ENCODE measurements around the gene C3orf20.

- TF ChIP-seq CTCF (IDR thresholded peaks at IDR 0.05) = no peak
- no peak for TF ChIP-seq POLR2AphosphoS5 (IDR thresholded peaks at IDR 0.05)
- TF ChIP-seq POLR2A (IDR thresholded peaks at IDR 0.05) = no peak
Measured at GRCh38 chr3:14812196-14812790, 137.4 kb downstream of the C3orf20 start.
